NT2/D1 (cell line): ENCODE results near the gene TUBA1C.
"Not testable (repeated sequence)": the region's sequence is repeated elsewhere in the genome, so short reads cannot be mapped to it uniquely, and the experiment has no call there.

Experiments used
- DNase-seq: peaks from one replicate; pipeline ENCODE4 v3.0.0-alpha.2; 2011; ENCODE audit warnings: low read depth, low spot score
- H3K27me3 ChIP-seq: 2 replicates; pipeline ENCODE4 v1.6.0; 2011; ENCODE audit warnings: mild to moderate bottlenecking; ENCODE audit not compliant: insufficient read length, insufficient read depth
- H3K36me3 ChIP-seq: 2 replicates; pipeline ENCODE4 v1.6.1; 2011; ENCODE audit warnings: mild to moderate bottlenecking, low read length, mixed read lengths; ENCODE audit not compliant: insufficient read depth, insufficient read length
- H3K4me1 ChIP-seq: 2 replicates; pipeline ENCODE4 v1.5.1; 2011; ENCODE audit not compliant: insufficient read depth, insufficient read length
- H3K4me3 ChIP-seq: 2 replicates; pipeline ENCODE4 v1.5.1; 2011; ENCODE audit warnings: low read depth; ENCODE audit not compliant: insufficient read length
- H3K9ac ChIP-seq: 2 replicates; pipeline ENCODE4 v1.6.0; 2011; ENCODE audit warnings: low read depth; ENCODE audit not compliant: insufficient read length
- H3K9me3 ChIP-seq: 2 replicates; pipeline ENCODE4 v1.5.1; 2011; ENCODE audit warnings: mild to moderate bottlenecking, low read length; ENCODE audit not compliant: insufficient read depth
- SUZ12 ChIP-seq: IDR thresholded peaks from 2 replicates; pipeline ENCODE4 v1.6.1; 2011; ENCODE audit not compliant: insufficient read length, insufficient read depth; ENCODE audit errors: extremely low read depth
- YY1 ChIP-seq: IDR thresholded peaks from 2 replicates; pipeline ENCODE4 v1.6.1; 2011; ENCODE audit not compliant: insufficient read length, insufficient read depth
- ZNF274 ChIP-seq: IDR thresholded peaks from 2 replicates; pipeline ENCODE4 v1.6.1; 2011; ENCODE audit warnings: mild to moderate bottlenecking, low read depth, low read length

TUBA1C gene

DNA sequence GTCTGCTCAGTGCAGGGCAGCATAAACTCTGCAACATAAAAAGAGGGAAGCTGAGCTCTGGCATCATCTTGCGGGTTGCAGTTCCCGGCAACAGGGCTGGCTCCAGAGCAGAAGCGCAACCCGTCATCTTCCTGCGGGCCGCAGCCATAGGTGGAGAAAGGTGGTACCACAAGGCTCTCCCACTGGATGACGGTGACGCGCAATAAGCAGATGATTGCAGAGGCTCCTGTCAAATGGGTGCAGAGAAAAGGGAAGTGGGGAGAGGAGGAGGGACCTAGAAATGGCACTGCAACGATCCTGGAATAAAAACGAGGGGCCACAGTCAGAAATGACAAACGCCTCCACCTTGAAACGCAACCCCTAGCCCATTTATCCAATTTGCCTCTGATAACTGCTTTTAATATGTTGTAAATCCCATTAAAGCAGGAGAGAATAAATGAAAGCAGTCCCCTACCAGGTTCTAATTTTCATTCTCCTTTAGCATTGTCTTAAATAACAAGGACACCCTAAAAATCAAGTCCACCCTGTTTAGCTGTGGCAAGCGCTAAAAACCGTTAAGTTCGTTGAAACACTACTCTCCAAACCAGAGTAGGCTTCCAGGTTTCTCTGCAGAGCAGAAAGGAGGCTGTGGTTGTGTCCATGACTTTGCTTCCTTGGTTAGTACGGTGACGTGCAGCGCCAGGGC is 30.9 kb upstream of the TUBA1C start:
- TF ChIP-seq YY1 = no peak
- no peak for TF ChIP-seq ZNF274
- no peak for TF ChIP-seq SUZ12
- peak overlapping the region; percentile 73 for H3K9ac ChIP-seq
- peak overlapping the region; percentile 52 for H3K4me3 ChIP-seq

DNA sequence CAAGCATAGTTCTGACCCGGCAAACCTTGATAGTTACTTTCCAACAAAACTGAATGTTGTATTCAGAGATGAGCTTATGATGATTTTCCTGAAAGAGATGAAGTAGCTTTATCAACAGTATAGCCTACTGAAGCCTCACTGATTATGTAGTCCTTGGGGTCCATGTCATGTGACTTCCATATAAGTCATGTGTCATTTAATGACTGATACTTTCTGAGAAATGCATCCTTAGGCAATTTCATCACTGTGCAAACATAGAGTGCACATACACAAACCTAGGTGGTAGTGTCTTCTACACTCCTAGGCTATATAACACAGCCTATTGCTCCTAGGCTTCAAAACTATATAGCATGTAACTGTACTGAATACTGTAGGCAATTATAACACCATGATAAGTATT is 28.5 kb upstream of the TUBA1C start:
- TF ChIP-seq YY1 (no peak), ZNF274 (no peak), SUZ12 (no peak)
- no peak for DNase-seq
- Histone ChIP-seq H3K4me1 (peaks cover 6% of the 10 kb centered on the region), H3K9ac (no peak overlapping the region), H3K36me3 (no peaks in the 10 kb centered on the region), H3K9me3 (no peaks in the 10 kb centered on the region), H3K27me3 (peaks cover 5% of the 10 kb centered on the region), H3K4me3 (no peak overlapping the region)

More for the DNA sequence above, 30.9 kb upstream of the TUBA1C start:
- peaks cover 6% of the 10 kb centered on the region for H3K4me1 ChIP-seq
- H3K36me3 ChIP-seq = no peaks in the 10 kb centered on the region
- peaks cover 5% of the 10 kb centered on the region for H3K27me3 ChIP-seq
- DNase-seq = no peak
- no peaks in the 10 kb centered on the region for H3K9me3 ChIP-seq

DNA sequence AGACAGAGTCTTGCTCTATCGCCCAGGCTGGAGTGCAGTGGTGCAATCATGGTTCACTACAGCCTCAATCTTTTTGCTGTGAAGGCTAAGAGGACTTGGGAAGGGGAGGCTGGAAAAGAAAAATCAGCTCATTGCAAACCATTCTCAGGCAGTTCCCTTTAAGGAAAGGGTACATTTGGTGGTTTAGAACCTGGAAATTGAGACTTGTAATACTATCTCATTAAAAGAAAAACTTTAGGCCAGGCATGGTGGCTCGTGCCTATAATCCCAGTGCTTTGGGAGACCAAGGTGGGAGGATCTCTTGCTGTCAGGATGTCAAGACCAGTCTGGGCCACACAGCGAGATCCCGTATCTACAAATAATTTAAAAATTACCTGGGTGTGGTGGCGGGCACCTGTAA is 21.3 kb upstream of the TUBA1C start:
- no peaks in the 10 kb centered on the region for H3K9me3 ChIP-seq
- no peaks in the 10 kb centered on the region for H3K27me3 ChIP-seq
- no peak overlapping the region for H3K9ac ChIP-seq
- no peak overlapping the region for H3K4me3 ChIP-seq
- no peaks in the 10 kb centered on the region for H3K36me3 ChIP-seq
- no peaks in the 10 kb centered on the region for H3K4me1 ChIP-seq
- TF ChIP-seq YY1 (no peak), SUZ12 (no peak), ZNF274 (no peak)
- DNase-seq = no peak

DNA sequence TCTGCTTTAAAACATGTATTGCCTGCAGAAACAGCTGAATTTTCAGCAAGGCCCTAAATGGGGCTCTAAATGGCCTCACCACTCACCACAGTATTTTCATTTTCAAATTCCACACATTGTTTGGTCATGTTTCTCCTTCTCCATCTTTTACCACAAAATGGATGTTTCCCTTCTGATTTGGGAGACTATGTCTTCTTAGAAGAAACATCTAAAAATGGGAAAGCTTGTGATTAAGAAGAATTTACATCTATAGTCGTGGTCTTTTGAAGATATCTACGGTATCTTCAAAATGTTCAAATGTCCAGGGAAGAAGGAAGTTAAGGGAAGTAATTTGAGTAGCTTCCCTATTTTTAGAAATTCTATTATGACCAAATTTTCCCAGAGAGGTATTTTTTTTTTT is 20.7 kb upstream of the TUBA1C start:
- H3K36me3 ChIP-seq = no peaks in the 10 kb centered on the region
- H3K9ac ChIP-seq = no peak overlapping the region
- DNase-seq = no peak
- no peak for TF ChIP-seq SUZ12
- no peak for TF ChIP-seq ZNF274
- no peak for TF ChIP-seq YY1
- H3K9me3 ChIP-seq = no peaks in the 10 kb centered on the region
- H3K27me3 ChIP-seq = no peaks in the 10 kb centered on the region
- H3K4me3 ChIP-seq = no peak overlapping the region
- no peaks in the 10 kb centered on the region for H3K4me1 ChIP-seq

DNA sequence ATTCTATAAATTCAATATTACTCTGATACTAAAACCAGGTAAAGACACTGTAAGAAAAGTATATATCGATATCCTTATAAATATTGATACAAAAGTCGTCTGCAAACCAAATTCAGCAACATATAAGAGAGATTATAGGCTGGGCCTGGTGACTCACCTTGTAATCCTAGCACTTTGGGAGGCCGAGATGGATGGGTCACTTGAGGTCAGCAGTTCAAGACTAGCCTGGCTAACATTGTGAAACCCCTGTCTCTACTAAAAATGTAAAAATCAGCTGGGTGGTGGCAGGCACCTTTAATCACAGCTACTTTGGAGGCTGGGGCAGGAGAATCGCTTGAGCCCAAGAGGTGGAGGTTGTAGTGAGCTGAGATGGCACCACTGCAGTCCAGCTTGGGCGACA is 13.5 kb upstream of the TUBA1C start:
- no peaks in the 10 kb centered on the region for H3K27me3 ChIP-seq
- H3K4me3 ChIP-seq = no peak overlapping the region
- no peak for DNase-seq
- H3K36me3 ChIP-seq = no peaks in the 10 kb centered on the region
- no peaks in the 10 kb centered on the region for H3K4me1 ChIP-seq
- no peak overlapping the region for H3K9ac ChIP-seq
- TF ChIP-seq ZNF274 (no peak), SUZ12 (no peak), YY1 (no peak)
- no peaks in the 10 kb centered on the region for H3K9me3 ChIP-seq

DNA sequence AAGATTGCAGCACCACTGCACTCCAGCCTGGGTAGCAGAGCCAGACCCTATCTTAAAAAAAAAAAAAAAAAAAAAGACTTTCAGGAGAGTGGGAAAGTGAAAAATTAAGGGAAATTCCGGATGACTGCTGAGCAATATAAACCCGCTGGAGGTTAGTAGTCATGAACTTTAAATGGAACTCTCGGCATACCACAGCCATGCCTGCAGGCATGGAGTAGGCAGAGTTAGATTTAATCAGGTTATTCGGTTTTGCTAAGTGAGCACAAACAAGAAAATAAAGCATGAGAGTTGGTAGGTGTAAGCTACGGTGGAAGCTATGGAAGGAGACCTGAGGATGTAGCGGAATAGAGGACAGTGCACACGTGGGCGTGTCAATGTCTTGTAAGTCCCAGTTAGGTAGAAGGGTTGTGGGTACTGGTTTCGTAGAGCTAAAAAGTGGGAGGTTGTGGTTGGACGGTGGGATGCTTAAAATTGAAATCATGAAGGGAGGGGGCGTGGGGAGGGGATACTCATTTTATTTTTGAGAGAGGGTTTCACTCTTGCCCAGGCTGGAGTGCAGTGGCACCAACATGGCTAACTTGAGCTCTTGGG is 11.8 kb upstream of the TUBA1C start:
- no peak overlapping the region for H3K4me3 ChIP-seq
- no peak overlapping the region for H3K9ac ChIP-seq
- DNase-seq = no peak
- no peaks in the 10 kb centered on the region for H3K27me3 ChIP-seq
- no peaks in the 10 kb centered on the region for H3K36me3 ChIP-seq
- H3K9me3 ChIP-seq = no peaks in the 10 kb centered on the region
- TF ChIP-seq ZNF274 (no peak), YY1 (no peak)
- H3K4me1 ChIP-seq = no peaks in the 10 kb centered on the region

DNA sequence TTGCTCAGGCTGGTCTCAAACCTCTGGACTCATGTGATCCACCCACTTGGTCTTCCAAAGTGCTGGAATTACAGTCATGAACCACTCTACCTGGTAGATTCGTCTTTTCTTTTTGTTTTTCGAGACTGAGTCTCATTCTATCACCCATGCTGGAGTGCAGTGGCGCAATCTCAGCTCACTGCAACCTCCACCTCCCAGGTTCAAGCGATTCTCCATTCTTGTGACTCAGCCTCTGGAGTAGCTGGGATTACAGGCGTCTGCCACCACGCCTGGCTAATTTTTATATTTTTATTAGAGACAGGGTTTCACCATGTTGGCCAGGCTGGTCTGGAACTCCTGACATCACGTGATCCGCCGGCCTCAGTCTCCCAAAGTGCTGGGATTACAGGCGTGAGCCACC is 9.4 kb upstream of the TUBA1C start:
- H3K9me3 ChIP-seq, H3K4me3 ChIP-seq, H3K36me3 ChIP-seq, H3K4me1 ChIP-seq, H3K27me3 ChIP-seq, H3K9ac ChIP-seq, DNase-seq: not testable (repeated sequence)
